ENCODE data around the gene LMF1. TPM values are rescaled to one million over a fixed set of nuclear protein-coding genes. Genes with fewer than 3 reads are reported as not detected.
A peak's percentile ranks its signal among the peaks of the same experiment; 100 is the strongest.

Gene LMF1
- polyA plus RNA-seq, 1 donor from 2014 or later, result 16.2 TPM

DNA sequence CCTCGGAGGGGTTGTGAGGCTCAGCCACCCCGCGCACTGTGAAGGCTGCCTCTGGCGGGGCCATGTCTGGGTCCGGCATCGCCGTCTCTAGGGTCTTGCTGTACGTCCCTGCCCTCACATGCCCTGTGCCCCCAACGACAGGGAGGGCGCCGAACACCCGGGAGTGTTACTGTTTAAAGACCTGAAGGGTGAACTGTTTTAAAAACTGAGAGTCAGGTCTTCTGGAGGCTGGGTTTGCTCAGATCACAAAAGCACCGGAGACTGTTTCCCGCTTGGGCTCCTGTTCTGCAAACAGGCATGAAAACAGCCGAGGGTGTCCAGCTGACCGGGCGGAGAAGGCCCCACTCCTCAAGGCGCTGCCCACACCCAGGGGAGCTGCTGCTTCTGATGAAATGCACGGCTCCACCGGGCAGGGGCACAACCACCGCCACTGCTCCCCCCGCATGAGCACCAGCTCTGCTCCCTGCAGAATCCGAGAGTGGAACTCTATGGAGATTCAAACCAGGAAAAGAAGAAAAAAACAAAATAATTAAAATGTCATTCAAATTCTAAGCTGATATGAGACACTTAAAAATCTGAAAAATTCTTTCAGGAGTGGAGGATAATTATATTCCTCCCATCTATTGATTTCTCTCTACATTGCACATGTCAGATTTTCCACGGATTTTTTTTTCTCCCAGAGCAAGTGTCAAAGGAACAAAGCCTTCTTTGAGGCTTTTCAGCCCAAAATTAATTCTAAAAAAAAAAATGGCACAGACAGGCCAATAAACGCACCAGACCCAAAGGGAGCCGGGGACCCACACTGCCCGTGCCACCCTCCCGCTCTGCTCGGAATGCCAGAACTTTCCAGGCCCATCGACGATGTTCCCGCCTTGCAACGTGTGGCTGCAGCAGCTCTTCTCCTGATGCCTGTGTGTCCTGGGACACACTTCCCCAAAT, 74.3 kb downstream of the LMF1 start:
- no peak for TF ChIP-seq EP300 (conservative IDR thresholded peaks at IDR 0.05; ENCODE audit: poor library complexity, severe bottlenecking)
- no peak for TF ChIP-seq POLR2AphosphoS5 (IDR thresholded peaks at IDR 0.05)
- TF ChIP-seq TAF1 (IDR thresholded peaks at IDR 0.05; ENCODE audit: low read depth), result no peak
- no peak for TF ChIP-seq EZH2 (IDR thresholded peaks at IDR 0.05; ENCODE audit: borderline replicate concordance, insufficient read depth, low read length, poor library complexity, severe bottlenecking)
- TF ChIP-seq RAD21 (conservative IDR thresholded peaks at IDR 0.05), result no peak
- TF ChIP-seq, protein P1, sequence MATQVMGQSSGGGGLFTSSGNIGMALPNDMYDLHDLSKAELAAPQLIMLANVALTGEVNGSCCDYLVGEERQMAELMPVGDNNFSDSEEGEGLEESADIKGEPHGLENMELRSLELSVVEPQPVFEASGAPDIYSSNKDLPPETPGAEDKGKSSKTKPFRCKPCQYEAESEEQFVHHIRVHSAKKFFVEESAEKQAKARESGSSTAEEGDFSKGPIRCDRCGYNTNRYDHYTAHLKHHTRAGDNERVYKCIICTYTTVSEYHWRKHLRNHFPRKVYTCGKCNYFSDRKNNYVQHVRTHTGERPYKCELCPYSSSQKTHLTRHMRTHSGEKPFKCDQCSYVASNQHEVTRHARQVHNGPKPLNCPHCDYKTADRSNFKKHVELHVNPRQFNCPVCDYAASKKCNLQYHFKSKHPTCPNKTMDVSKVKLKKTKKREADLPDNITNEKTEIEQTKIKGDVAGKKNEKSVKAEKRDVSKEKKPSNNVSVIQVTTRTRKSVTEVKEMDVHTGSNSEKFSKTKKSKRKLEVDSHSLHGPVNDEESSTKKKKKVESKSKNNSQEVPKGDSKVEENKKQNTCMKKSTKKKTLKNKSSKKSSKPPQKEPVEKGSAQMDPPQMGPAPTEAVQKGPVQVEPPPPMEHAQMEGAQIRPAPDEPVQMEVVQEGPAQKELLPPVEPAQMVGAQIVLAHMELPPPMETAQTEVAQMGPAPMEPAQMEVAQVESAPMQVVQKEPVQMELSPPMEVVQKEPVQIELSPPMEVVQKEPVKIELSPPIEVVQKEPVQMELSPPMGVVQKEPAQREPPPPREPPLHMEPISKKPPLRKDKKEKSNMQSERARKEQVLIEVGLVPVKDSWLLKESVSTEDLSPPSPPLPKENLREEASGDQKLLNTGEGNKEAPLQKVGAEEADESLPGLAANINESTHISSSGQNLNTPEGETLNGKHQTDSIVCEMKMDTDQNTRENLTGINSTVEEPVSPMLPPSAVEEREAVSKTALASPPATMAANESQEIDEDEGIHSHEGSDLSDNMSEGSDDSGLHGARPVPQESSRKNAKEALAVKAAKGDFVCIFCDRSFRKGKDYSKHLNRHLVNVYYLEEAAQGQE (IDR thresholded peaks at IDR 0.05; ENCODE audit: borderline replicate concordance), result no peak
- no peak for TF ChIP-seq SMC3 (conservative IDR thresholded peaks at IDR 0.05; ENCODE audit: poor library complexity)
- TF ChIP-seq, protein P2, sequence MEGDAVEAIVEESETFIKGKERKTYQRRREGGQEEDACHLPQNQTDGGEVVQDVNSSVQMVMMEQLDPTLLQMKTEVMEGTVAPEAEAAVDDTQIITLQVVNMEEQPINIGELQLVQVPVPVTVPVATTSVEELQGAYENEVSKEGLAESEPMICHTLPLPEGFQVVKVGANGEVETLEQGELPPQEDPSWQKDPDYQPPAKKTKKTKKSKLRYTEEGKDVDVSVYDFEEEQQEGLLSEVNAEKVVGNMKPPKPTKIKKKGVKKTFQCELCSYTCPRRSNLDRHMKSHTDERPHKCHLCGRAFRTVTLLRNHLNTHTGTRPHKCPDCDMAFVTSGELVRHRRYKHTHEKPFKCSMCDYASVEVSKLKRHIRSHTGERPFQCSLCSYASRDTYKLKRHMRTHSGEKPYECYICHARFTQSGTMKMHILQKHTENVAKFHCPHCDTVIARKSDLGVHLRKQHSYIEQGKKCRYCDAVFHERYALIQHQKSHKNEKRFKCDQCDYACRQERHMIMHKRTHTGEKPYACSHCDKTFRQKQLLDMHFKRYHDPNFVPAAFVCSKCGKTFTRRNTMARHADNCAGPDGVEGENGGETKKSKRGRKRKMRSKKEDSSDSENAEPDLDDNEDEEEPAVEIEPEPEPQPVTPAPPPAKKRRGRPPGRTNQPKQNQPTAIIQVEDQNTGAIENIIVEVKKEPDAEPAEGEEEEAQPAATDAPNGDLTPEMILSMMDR (IDR thresholded peaks at IDR 0.05; ENCODE audit: poor library complexity, severe bottlenecking), result no peak
- TF ChIP-seq MXI1 (conservative IDR thresholded peaks at IDR 0.05; ENCODE audit: poor library complexity, severe bottlenecking), result no peak
- peak overlapping the region; percentile 56 for H3K27ac ChIP-seq (ENCODE audit: low read length)
- peak overlapping the region; percentile 26 for H3K9ac ChIP-seq (ENCODE audit: low read length)
- no peak overlapping the region for H3K4me3 ChIP-seq (ENCODE audit: low read length)
- H3K9me3 ChIP-seq (ENCODE audit: low read length), result no peaks in the 10 kb centered on the region
- no peak overlapping the region for H3K4me2 ChIP-seq (ENCODE audit: low read length)
- H3K9me2 ChIP-seq (ENCODE audit: insufficient read depth, low read length), result no peaks in the 10 kb centered on the region
- H3F3A ChIP-seq (ENCODE audit: insufficient read depth, low read length, poor library complexity, severe bottlenecking), result no peaks in the 10 kb centered on the region
- no peaks in the 10 kb centered on the region for H3K27me3 ChIP-seq (ENCODE audit: insufficient read depth, low read depth, low read length)
- no peaks in the 10 kb centered on the region for H3K36me3 ChIP-seq (ENCODE audit: insufficient read depth, low read length)
- H2AFZ ChIP-seq (ENCODE audit: low read depth, low read length), result no peak overlapping the region
- H4K20me1 ChIP-seq (ENCODE audit: insufficient read depth), result no peaks in the 10 kb centered on the region
- H3K79me2 ChIP-seq (replicated peaks; ENCODE audit: insufficient read depth, low read length), result no peaks in the 10 kb centered on the region

DNA sequence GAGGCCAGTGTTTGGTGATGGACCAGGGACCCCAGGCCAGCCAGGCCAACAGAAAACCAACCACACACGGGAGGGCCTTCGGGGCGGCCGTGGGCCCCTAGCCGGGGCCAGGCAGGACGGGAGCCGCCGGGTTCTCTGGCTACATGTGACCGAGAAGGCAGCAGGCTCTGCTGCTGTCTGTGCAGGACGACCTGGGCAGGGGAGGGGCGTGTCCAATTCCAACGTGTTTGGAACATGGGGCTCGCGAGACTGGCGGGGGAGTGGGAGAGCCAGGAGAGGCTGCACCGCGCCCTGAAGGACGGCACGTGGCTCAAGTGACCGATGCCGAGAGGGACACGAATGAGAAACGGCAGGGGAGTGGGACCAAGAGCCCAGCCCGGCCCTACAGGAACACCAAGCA, 75.4 kb downstream of the LMF1 start:
- Histone ChIP-seq H3K4me3 (ENCODE audit: low read length) (no peak overlapping the region), H3K27me3 (ENCODE audit: insufficient read depth, low read depth, low read length) (no peaks in the 10 kb centered on the region), H3K4me2 (ENCODE audit: low read length) (no peak overlapping the region), H3F3A (ENCODE audit: insufficient read depth, low read length, poor library complexity, severe bottlenecking) (no peaks in the 10 kb centered on the region), H3K9me2 (ENCODE audit: insufficient read depth, low read length) (no peaks in the 10 kb centered on the region), H2AFZ (ENCODE audit: low read depth, low read length) (no peak overlapping the region), H3K79me2 (replicated peaks; ENCODE audit: insufficient read depth, low read length) (no peaks in the 10 kb centered on the region), H3K9me3 (ENCODE audit: low read length) (no peaks in the 10 kb centered on the region), H4K20me1 (ENCODE audit: insufficient read depth) (no peaks in the 10 kb centered on the region), H3K9ac (ENCODE audit: low read length) (no peak overlapping the region), H3K36me3 (ENCODE audit: insufficient read depth, low read length) (no peaks in the 10 kb centered on the region), H3K27ac (ENCODE audit: low read length) (no peak overlapping the region)
- TF ChIP-seq EP300 (conservative IDR thresholded peaks at IDR 0.05; ENCODE audit: poor library complexity, severe bottlenecking), result no peak
- TF ChIP-seq TAF1 (IDR thresholded peaks at IDR 0.05; ENCODE audit: low read depth), result no peak
- TF ChIP-seq MXI1 (conservative IDR thresholded peaks at IDR 0.05; ENCODE audit: poor library complexity, severe bottlenecking), result no peak
- TF ChIP-seq, protein P1 (IDR thresholded peaks at IDR 0.05; ENCODE audit: borderline replicate concordance), result no peak
- no peak for TF ChIP-seq POLR2AphosphoS5 (IDR thresholded peaks at IDR 0.05)
- TF ChIP-seq EZH2 (IDR thresholded peaks at IDR 0.05; ENCODE audit: borderline replicate concordance, insufficient read depth, low read length, poor library complexity, severe bottlenecking), result no peak
- no peak for TF ChIP-seq SMC3 (conservative IDR thresholded peaks at IDR 0.05; ENCODE audit: poor library complexity)
- TF ChIP-seq RAD21 (conservative IDR thresholded peaks at IDR 0.05), result no peak
- TF ChIP-seq, protein P2 (IDR thresholded peaks at IDR 0.05; ENCODE audit: poor library complexity, severe bottlenecking), result no peak

All from neural cell (in vitro differentiated cells).